NCI-H2196 (cell line): Measurements from ENCODE around the gene ARID1A.

Experiments
- DNase-seq: peaks from one replicate; lab custom pipeline; 2025; ENCODE audit not compliant: unreplicated experiment; lab: John Stamatoyannopoulos, UW

Gene ARID1A

GRCh38 chr1:26758358-26758757, 62.5 kb downstream of the ARID1A start:
- DNase-seq = no peak

- DNase-seq = no peak
Measured at GRCh38 chr1:26759531-26759930, 63.7 kb downstream of the ARID1A start.

GRCh38 chr1:26761217-26761616, 65.4 kb downstream of the ARID1A start:
- DNase-seq = no peak

GRCh38 chr1:26767714-26768113, 71.9 kb downstream of the ARID1A start:
- no peak for DNase-seq

GRCh38 chr1:26768755-26769154, 72.9 kb downstream of the ARID1A start:
- DNase-seq = peak; percentile 26

- no peak for DNase-seq
Measured at GRCh38 chr1:26771285-26771642, 75.4 kb downstream of the ARID1A start.

DNA sequence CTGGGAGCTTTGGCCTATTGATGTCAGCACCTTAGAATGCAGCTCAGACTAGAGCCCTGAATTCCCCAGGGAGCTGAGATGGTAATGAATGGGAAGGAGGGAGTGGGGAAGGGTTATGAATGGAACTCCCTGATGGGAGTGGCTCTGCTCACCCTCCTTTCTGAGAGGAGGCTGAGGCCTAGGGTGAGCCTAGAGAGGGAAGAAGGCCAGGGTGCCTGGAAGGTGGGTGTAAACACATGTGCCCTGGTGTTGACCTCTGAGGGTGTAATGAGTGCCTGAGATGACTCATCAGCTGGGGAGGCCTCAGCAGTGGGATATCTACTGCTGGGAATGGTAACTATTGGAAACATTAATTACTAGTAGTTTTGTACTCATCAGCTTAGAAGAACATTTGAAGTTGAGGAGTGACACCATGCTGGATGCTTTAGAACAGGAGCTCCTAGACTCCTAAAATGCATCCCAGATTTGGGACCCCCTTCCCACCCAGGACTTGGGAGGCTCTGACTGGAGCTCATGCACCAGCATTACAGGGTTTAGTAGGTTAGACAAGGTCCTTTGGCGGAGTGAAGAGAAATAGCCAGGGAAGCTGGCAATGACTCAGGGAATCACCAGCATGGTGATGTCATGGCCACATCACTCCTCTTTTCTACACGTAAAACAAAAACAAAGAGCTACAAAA, 76.0 kb downstream of the ARID1A start:
- peak; percentile 42 for DNase-seq

- DNase-seq = no peak
Measured at GRCh38 chr1:26772687-26773086, 76.9 kb downstream of the ARID1A start.

DNA sequence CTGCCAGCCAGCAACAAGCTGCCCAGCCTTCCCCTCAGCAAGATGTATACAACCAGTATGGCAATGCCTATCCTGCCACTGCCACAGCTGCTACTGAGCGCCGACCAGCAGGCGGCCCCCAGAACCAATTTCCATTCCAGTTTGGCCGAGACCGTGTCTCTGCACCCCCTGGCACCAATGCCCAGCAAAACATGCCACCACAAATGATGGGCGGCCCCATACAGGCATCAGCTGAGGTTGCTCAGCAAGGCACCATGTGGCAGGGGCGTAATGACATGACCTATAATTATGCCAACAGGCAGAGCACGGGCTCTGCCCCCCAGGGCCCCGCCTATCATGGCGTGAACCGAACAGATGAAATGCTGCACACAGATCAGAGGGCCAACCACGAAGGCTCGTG, 78.6 kb downstream of the ARID1A start:
- no peak for DNase-seq

DNA sequence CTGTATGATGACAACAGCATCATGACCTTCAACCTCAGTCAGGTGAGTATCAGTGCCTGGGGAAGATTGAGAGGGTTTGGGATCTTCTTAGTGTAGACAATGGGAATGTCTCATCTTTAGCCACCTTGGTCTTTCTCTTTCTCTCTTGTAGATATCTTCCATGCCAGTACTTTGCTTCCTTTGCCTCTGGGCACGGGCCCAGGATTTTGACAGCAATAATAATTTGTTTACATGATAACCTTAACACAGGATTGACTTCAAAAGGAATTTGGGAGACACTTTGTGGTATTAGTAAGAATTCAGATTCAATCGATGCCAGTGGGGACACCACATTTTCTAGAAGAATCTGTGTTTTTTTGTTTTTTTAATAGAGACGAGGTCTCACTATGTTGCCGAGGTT, 79.9 kb downstream of the ARID1A start:
- no peak for DNase-seq

GRCh38 chr1:26779098-26779668, 83.4 kb downstream of the ARID1A start:
- DNase-seq = no peak

DNA sequence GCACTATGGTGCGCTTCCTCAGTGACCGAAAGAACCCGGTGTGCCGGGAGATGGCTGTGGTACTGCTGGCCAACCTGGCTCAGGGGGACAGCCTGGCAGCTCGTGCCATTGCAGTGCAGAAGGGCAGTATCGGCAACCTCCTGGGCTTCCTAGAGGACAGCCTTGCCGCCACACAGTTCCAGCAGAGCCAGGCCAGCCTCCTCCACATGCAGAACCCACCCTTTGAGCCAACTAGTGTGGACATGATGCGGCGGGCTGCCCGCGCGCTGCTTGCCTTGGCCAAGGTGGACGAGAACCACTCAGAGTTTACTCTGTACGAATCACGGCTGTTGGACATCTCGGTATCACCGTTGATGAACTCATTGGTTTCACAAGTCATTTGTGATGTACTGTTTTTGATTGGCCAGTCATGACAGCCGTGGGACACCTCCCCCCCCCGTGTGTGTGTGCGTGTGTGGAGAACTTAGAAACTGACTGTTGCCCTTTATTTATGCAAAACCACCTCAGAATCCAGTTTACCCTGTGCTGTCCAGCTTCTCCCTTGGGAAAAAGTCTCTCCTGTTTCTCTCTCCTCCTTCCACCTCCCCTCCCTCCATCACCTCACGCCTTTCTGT, 84.6 kb downstream of the ARID1A start:
- DNase-seq = no peak

DNA sequence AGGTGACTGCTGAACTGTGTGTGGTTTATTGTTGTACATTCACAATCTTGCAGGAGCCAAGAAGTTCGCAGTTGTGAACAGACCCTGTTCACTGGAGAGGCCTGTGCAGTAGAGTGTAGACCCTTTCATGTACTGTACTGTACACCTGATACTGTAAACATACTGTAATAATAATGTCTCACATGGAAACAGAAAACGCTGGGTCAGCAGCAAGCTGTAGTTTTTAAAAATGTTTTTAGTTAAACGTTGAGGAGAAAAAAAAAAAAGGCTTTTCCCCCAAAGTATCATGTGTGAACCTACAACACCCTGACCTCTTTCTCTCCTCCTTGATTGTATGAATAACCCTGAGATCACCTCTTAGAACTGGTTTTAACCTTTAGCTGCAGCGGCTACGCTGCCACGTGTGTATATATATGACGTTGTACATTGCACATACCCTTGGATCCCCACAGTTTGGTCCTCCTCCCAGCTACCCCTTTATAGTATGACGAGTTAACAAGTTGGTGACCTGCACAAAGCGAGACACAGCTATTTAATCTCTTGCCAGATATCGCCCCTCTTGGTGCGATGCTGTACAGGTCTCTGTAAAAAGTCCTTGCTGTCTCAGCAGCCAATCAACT, 85.5 kb downstream of the ARID1A start:
- no peak for DNase-seq

DNA sequence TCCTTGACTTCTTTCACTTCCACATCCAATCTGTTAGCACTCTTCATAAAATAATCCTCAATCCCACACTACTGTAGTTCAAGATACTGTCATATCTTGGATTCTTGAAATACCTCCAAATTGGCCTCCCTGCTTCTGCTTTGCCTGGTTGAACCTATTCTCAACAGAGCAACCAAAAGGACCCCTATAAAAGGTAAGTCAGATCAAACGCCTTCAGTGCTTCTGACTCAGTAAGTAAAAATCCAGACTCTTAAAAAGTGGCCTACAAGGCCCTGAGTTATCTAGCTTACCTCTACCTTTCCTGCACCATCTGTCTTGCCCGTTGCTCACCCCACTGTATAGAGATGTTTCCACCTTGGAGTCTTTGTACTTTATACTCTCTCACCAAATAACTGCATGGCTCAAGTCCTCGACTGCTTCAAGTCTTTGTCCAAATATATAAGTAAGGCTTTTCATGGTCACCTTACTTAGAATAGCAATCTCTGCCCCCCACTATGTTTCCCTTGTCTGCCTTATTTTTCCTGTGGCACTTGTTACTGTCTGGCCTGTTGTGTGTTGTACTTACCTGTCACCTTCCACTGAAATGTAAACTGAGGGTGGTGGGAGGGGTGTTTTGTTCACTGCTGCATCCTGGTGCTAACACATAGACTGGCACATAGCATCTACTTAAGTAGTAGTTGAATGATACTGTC, 86.9 kb downstream of the ARID1A start:
- DNase-seq = no peak

- no peak for DNase-seq
Measured at GRCh38 chr1:26783646-26784022, 87.8 kb downstream of the ARID1A start.

GRCh38 chr1:26784023-26784871, 88.4 kb downstream of the ARID1A start:
- peak; percentile 88 for DNase-seq

DNA sequence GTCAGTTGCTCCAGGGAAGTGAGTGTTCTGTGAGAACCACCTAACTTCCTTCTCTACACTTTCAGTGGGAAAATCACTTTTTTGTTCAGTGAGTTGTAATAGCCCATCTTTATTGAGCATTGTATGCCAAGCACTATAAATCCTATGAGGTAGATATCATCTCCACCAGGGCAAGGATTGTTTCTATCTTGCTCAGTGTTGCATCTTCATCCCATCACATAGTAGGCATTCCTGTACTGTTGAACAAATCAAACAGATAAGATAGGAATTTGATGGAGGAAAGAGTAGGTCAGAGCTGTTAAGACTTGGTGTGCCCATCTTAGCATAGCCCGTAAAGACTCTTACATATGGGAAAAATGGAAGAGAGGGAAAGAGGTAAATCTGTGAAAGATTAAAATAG, 89.1 kb downstream of the ARID1A start:
- DNase-seq = no peak

DNA sequence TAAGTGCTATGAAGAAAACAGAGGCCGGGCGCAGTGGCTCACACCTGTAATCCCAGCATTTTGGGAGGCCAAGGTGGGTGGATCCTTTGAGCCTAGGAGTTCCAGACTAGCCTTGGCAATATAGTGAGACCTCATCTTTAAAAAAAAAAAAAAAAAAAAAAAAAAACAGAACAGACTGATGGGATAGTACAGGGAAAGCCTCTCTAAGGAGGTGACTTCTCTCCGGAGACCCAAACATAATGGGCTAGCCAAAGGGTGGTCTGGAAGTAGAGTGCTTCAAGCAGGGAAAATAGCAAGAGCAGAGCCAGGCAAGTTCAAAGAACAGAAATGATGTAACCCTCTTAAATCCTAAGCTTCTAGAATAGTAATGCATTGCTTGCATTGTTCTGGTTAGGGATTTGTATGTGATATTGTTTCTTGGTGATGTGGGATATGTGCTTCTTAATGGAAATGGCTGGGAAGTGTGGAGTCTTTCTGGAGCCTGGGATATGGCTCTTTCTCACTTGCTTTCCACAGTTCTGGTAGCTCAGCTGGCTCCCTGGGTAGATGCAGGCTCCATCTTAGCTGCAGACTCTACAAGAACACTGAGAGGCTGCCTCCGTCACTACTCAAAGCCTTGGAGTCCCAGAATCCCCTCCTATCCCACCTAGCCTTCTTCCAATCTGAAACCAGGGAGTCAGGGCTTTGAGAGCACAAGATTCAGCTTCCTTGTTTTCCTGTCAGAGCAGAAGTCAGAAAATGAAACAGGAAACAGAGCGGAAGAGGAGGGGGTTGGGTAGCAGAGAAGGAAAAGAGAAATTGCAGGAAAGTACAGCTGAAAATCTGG, 90.0 kb downstream of the ARID1A start:
- no peak for DNase-seq

GRCh38 chr1:26786437-26787380, 90.9 kb downstream of the ARID1A start:
- peak; percentile 62 for DNase-seq
